A673 (cell line): Measurements from ENCODE around the gene DPCD.

ENCODE experiments used
- CTCF ChIP-seq: fragments of 300-800, 200-600 bp; sonication (generic); conservative IDR thresholded peaks from 2 replicates; pipeline ENCODE4 v1.5.1; 2017; ENCODE audit warnings: low read depth, mild to moderate bottlenecking, antibody characterized with exemption, low read length, moderate library complexity, mixed read lengths
- EZH2 ChIP-seq: fragments of 200-600 bp; sonication (generic); IDR thresholded peaks from 2 replicates; pipeline ENCODE4 v1.6.1; 2017; ENCODE audit warnings: borderline replicate concordance, low read depth, mild to moderate bottlenecking, mixed read lengths, antibody characterized with exemption, low read length; ENCODE audit not compliant: poor library complexity, severe bottlenecking

- no peak for TF ChIP-seq CTCF
- TF ChIP-seq EZH2, result no peak
Observed at GRCh38 chr10:101567165-101568006, 20.7 kb upstream of the DPCD start.
